Body of pancreas (tissue), 4 donors: ENCODE results near the gene SPATS2.
"Not testable (repeated sequence)": the region's sequence is repeated elsewhere in the genome, so short reads cannot be mapped to it uniquely, and the experiment has no call there.

Experiments used
- POLR2A ChIP-seq, 3 donors: fragments of 450-650 bp; IDR thresholded peaks; one replicate each; pipeline ENCODE4 v1.6.1; 2016; ENCODE audit warnings: antibody characterized with exemption in 3 of 3, mild to moderate bottlenecking in 2 of 3
- TF ChIP-seq, protein P1 (sequence below), 7 experiments: fragments of 450-650 bp in 4 of 7; fragments of 200-600 bp in 3 of 7; sonication (generic) in 3 of 7; IDR thresholded peaks; one replicate each; pipeline ENCODE4 v1.5.1; 2016 to 2019; ENCODE audit warnings: antibody characterized with exemption in 7 of 7

DNA sequence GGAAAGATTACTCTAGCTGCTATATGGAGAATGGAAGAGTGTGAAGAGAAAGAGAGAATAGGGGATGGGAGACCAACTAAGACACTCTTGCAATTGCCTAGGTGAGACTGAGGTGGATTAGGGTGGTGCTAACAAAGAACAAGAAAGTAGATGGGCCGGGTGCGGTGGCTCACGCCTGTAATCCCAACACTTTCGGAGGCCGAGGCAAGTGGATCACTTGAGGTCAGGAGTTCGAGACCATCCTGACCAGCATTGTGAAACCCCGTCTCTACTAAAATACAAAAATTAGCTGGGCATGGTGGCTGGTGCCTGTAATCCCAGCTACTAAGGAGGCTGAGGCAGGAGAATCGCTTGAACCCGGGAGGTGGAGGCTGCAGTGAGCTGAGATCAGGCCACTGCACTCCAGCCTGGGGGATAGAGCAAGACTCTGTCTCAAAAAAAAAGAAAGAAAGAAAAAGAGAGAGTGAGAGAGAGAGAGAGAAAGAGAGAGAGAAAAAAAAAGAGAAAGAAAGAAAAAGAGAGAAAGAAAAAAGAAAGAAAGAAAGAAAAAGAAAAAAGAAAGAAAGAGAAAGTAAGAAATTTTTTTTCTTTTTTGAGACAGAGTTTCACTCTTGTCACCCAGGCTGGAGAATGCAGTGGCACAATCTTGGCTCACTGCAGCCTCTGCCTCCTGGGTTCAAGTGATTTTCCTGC is 46.7 kb upstream of the SPATS2 start:
- TF ChIP-seq, protein P1, sequence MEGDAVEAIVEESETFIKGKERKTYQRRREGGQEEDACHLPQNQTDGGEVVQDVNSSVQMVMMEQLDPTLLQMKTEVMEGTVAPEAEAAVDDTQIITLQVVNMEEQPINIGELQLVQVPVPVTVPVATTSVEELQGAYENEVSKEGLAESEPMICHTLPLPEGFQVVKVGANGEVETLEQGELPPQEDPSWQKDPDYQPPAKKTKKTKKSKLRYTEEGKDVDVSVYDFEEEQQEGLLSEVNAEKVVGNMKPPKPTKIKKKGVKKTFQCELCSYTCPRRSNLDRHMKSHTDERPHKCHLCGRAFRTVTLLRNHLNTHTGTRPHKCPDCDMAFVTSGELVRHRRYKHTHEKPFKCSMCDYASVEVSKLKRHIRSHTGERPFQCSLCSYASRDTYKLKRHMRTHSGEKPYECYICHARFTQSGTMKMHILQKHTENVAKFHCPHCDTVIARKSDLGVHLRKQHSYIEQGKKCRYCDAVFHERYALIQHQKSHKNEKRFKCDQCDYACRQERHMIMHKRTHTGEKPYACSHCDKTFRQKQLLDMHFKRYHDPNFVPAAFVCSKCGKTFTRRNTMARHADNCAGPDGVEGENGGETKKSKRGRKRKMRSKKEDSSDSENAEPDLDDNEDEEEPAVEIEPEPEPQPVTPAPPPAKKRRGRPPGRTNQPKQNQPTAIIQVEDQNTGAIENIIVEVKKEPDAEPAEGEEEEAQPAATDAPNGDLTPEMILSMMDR (IDR thresholded peaks at IDR 0.05) = not testable (repeated sequence)
- not testable (repeated sequence) for TF ChIP-seq POLR2A (IDR thresholded peaks at IDR 0.05)
